Measurements from ENCODE around the gene FBXO8.

GRCh38 chr4:174320494-174321199 is 37.2 kb upstream of the FBXO8 start:
- no peak for TF ChIP-seq RFX5 (IDR thresholded peaks at IDR 0.05; ENCODE audit: low read depth, low read length)
- no peak for TF ChIP-seq POLR2A (IDR thresholded peaks at IDR 0.05; ENCODE audit: low read depth, low read length)
- TF ChIP-seq CTCF (conservative IDR thresholded peaks at IDR 0.05; ENCODE audit: low read depth, low read length), result no peak
- TF ChIP-seq USF2 (IDR thresholded peaks at IDR 0.05; ENCODE audit: low read depth, low read length), result no peak
- no peak for TF ChIP-seq SMC3 (IDR thresholded peaks at IDR 0.05; ENCODE audit: low read depth, low read length)
- TF ChIP-seq RCOR1 (IDR thresholded peaks at IDR 0.05; ENCODE audit: insufficient replicate concordance, low read length), result no peak
- TF ChIP-seq CEBPB (IDR thresholded peaks at IDR 0.05; ENCODE audit: low read depth, low read length), result no peak
- no peak for TF ChIP-seq NFE2L2 (IDR thresholded peaks at IDR 0.05; ENCODE audit: low read depth, low read length)
- no peak for TF ChIP-seq RAD21 (IDR thresholded peaks at IDR 0.05; ENCODE audit: low read length)
